CD4-positive, alpha-beta T cell treated with Interleukin-15 for 4 hours (primary cell): Measurements from ENCODE around the gene CT47C1.
A peak's percentile ranks its signal among the peaks of the same experiment; 100 is the strongest.

Source experiments
- DNase-seq: peaks from one replicate; pipeline ENCODE4 v3.0.0-alpha.2; 2020; ENCODE audit warnings: low spot score

Gene CT47C1

DNA sequence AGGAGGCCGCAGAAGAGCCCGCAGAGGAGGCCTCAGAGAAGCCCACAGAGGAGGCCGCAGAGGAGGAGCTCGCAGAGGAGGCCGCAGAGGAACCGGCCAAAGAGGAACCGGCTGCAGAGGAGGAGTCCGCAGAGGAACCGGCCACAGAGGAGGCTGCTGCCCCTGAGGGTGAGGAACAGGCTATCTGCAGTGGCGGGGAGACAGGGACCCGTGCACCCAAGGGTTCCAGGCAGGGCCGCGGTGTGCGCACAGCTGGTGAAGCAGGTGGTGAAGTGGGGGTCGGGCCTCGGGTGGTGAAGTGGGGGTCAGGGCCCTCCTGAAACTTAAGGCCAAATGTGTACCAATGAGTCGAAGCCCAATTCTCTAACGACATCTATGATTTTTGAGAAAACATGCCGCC is 1.1 kb downstream of the CT47C1 start:
- no peak for DNase-seq

DNA sequence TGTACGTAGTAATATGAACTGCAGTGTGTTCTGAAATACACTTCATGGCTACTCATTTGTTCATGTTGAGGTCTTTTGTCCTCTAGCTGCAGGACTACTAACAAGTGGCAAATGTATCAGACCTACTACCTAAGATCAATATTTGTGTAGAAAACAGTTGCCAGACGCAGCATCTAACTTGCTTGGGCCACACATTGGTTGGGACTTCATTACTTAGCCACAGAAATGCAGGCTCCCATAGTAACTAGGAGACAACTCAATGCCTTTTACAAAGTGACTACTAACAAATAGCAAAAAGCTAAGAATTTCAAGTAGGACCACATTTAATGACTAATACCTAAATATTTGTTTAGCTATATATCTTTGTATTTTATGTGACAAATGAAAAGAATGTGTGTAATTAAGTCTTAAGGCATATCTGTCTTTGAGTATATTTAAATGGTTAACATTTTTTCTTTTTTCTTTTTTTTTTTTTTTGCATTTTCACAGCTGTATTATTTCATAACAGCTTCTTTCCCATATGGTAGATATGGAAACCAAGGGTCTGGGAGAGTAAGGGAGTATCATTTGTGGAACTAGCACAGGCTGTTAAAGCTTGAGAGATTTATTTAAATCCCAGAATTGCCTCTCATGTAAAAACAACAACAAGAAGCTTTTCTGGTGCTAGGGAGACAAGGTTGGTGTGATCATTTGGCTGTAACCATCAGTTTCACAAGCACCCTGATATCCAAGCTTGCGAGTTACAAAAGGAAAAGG is 2.7 kb downstream of the CT47C1 start:
- DNase-seq, result no peak

DNA sequence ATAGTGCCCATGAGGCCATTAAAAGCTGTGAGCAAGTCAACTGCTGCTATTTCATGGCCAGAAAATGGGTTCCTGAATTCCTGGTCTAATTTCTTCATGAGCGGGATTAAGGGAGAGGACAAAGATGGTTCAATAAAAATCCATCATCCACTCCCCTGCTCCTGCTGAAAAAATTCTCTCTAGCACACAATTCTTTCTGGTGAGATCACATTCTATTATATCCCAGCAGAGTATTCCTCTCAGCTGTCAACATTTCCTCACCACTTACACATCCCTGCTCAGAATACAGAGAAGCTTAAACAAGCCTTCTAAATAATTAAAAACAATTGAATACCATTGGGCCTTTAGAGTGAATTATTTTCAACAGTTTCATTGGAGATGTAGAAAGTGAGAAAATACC is 9.5 kb downstream of the CT47C1 start:
- DNase-seq, result no peak

DNA sequence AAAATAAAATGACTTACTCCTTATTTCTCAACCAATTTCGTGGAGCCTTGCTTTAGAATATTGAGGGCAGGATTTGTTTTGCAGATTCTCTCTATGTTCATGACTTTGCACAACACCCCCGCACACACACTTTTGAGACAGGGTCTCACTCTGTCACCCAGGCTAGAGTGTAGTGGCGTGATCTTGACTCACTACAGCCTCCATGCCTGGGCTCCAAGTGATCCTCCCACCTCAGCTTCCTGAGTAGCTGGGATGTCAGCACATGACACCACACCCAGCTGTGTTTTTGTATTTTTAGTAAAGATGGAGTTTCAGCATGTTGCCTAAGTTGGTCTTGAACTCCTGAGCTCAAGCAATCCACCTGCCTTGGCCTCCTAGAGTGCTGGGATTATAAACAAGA is 12.0 kb downstream of the CT47C1 start:
- no peak for DNase-seq

DNA sequence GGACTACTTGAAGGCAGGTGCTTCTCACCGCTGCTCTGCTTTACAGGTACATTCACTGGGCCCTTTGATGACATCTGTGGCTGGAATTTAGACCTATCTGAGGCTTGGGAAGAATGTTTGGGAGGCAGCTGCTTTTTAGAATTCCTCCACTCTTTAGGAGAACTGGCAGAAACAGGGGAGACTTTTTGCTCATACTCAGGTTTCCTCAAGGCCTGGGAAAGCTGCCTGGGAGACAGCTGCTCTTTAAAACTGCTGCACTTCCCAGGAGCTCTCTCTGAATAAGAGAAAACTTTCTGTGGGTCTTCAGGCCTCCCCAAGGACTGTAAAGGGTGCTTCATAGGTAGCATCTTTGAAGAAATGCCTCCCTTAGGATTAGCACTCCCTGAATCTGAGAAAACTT is 14.3 kb downstream of the CT47C1 start:
- DNase-seq, result no peak

DNA sequence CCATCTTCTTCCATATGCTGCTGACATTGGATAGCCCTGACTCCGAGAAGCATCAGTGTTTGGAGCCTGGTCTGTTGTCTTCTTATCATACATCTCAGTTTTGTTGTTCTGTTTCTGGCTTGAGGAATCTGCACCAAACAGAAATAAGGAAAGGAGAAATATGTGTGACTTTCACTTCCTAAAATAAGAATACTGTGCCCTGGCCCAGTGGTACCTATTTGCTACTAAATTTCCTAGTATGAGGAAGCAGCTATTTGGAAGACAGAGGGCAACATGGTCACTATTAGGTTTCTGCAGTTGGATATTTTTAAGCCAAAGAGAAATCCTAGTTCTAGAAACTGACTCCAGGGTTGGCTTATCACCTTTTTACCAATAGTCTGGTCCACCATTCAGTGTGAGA is 16.8 kb downstream of the CT47C1 start:
- DNase-seq, result no peak

DNA sequence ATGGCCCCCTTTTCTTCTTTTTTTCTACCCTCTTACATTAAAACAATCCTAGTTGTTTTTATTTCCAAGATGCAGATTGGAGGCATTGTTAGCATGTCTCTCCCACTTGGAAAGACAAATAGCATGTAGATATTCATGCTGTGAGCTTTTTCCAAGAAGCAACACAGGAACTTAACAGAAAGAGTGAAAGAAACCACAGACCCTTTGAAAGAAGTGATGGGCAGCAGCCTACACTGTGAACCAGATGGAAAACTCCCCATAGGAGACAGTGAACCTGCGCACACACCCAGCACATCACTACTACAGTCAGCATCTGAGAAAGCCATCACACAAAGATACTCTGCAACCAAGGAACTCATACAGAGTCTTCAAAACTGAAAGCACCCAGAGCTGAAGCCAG is 17.8 kb downstream of the CT47C1 start:
- DNase-seq, result no peak

DNA sequence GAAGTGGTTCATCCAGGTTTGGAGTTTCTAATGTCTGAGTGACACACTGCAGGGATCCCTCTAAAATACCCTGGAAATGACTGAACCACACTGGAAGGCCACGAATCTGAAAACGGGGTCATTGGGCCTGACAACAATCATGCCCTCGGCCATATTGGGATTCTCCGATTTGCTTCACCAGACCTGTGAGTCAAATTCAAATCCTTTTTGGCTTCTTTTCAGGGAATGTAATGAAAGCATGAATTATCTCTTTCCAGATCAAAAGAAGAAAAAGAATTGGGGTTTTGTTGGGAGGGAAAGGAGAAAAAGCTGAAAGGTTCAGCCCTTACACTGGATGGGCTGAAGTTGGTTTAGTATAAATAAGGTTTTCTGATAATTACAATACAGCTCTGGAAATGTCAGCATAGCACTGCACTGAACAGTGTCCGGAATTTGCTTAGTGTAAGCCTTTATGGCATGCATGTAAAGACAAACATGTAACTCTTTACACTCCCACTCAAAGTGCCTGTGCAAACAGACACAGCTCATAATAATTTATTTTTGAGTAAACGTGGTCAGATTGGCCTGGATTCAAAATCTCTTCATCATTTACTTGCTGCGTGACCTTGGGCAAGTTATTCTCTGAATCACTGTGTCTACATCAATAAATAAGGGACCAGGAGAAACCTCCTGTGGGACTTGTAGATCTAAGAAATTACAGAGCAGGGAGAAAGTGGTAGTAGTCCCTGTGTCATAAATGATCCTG is 21.4 kb downstream of the CT47C1 start:
- no peak for DNase-seq

DNA sequence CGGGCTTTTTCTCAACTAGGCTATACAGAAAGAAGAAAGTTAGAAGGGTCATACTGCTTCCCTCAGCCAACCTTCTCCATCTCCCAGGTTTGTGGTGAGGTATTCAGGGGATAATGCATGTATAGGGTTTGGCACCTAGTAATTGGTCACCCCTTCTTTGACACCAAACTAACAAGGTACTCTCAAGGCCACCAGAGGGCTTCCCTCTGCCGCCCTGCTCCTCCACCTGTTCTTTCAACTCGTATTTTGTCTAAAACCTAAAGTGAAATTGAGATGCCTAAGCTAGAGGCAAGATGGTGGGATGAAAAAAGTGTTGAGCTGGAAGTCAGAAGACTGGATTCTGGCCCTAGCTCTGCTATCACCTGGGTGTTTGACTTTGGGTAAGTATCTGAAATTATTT is 22.0 kb downstream of the CT47C1 start:
- DNase-seq, result no peak

DNA sequence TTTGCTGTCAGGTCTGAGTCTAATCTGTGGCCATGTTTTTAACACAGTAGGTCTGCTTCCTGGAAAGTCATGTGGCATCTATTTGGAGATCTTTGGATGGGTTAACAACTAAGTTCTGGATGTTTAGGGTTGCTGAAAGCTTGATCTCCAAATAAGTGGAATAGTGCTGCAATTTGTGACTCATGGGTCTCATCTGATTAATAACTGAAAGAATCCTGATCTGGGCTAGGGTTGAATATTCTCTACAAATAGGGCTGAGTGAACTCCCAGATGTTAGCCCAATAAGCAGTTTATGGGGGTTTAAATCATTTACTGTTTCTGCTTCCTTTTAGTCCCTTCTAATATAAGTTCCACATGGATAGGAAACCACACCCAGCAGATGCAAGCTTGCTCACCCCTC is 23.1 kb downstream of the CT47C1 start:
- no peak for DNase-seq

DNA sequence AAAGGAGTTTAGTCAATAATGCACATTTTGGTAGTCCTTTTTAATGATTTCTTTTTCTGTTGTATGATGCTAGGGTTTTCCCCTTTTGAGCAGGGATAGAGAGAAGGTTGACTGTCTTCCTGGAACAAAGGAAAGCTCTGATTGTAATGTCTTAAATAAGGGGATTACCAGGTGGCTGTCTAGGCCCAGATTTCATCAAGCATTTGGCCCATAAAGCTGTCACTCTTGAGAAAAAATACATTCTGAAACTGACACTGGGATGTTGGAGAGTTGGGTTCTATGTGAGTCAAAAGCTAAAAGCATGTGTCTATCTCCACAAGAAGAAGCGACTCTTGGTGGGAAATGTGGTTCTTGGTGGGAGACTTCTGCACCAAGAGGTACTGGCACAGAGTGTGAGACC is 28.4 kb downstream of the CT47C1 start:
- DNase-seq, result no peak

DNA sequence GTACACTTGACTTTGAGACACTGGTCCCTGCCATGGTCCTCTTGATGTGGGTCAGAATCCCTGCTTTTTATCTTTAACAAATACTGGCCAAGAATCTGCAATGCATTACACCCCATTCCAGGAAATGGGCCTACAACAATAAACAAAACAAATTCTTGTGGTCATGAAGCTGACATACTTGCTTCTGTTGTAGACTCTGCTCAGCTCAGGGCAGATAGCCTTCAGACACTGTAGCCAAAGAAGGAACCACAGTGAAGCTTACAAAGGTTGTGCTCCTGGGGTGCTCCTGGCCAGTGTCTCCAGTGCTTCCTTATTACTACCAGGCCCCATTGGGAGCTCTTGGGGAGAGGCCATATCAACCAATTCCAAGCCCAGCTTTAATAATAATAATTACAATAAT is 33.0 kb downstream of the CT47C1 start:
- no peak for DNase-seq

DNA sequence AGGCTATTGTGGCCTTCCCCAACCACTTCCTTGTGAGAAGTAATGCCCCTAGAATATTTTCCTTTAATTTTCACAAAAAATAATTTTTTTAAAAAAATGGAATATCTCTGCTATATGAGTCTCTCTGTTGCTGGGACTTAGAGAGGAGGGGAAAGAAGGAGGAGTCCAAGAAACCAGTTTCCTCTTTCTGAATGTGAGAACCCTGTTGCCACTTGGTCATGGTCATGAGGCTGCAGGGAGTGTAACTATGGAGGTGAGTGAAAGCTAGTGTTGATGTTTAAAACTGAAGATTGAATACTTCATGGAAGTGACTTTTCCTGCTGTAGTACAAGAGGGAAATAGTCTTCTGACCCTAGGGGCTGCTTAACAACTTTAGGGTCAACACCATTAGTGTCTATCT is 34.4 kb downstream of the CT47C1 start:
- DNase-seq, result no peak

DNA sequence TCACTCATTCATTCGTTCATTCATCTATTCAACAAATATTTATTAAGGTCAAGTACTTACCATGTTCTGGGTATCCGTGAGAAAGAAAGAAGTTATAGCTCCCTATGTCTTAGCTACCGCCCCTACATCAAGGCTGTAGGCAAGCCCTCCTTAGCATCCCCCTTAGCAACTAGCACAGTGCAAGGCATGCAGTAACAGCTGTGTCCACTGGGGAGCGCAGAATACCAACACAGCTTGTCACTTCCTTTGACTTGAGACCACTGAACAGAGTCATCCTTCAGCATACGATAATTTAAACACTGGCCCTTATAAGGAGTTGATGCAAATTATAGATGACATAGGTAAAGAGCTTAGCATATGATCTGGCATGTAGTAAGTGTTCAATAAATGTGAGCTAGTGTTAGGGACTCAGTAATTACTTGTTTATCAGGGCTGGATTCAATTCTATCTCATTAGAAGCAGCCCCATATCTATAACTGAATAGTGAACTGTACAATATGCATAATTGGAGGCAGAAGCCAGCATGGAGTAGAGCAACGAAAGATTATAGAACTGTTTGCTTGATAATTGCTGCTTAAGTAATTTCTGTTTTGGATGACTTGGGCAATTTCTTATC is 46.1 kb downstream of the CT47C1 start:
- DNase-seq, result peak; percentile 28

DNA sequence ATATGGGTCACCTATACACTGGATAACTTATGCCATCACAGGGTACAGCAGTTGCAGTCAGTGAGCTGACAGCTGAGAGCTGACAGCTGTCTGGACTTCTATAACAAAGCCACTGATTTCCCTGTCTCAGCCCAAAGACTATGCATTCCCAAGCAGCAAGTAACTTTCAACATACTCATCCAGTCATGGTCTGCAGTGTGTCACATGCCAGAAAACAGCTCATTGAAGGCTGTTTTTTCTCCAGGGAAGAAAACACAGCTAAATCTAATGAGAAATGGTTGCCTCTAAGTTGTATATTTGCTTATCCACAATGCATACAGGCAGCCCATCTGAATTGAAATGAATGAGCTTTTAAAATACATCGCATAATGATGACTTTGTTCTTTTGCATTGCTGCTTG is 48.5 kb downstream of the CT47C1 start:
- DNase-seq, result no peak
